ENCODE measurements around the gene TMEM91.

TMEM91 gene

GRCh38 chr19:41410336-41411054, 34.2 kb downstream of the TMEM91 start:
- TF ChIP-seq CTCF (IDR thresholded peaks at IDR 0.05; ENCODE audit: low read depth, low read length, poor library complexity, severe bottlenecking) (no peak), EZH2phosphoT487 (IDR thresholded peaks at IDR 0.05; ENCODE audit: borderline replicate concordance, low read length) (no peak)
- Histone ChIP-seq H3K4me1 (ENCODE audit: control insufficient read depth, low read length) (peaks cover 8% of the 10 kb centered on the region), H3F3A (ENCODE audit: control insufficient read depth, insufficient read depth) (no peaks in the 10 kb centered on the region), H3K27ac (ENCODE audit: low read depth, low read length) (no peak overlapping the region), H3K36me3 (ENCODE audit: control insufficient read depth, low read length) (no peaks in the 10 kb centered on the region; the same call in 1 of the 2 replicates), H3K4me2 (ENCODE audit: low read length) (no peak overlapping the region), H3K4me3 (ENCODE audit: low read length) (no peak overlapping the region), H3K9me2 (replicated peaks; ENCODE audit: control insufficient read depth, low read length) (no peaks in the 10 kb centered on the region), H3K79me2 (ENCODE audit: control insufficient read depth, low read length) (no peaks in the 10 kb centered on the region), H4K20me1 (ENCODE audit: control insufficient read depth, insufficient read depth, low read depth, low read length) (no peaks in the 10 kb centered on the region), H3K27me3 (ENCODE audit: control insufficient read depth, low read length) (no peaks in the 10 kb centered on the region), H3K9me3 (ENCODE audit: control insufficient read depth, insufficient read depth, low read length) (no peaks in the 10 kb centered on the region)

- Histone ChIP-seq H3K4me1 (ENCODE audit: control insufficient read depth, low read length) (peaks cover 8% of the 10 kb centered on the region), H3K4me3 (ENCODE audit: low read length) (no peak overlapping the region), H4K20me1 (ENCODE audit: control insufficient read depth, insufficient read depth, low read depth, low read length) (no peaks in the 10 kb centered on the region), H3K27ac (ENCODE audit: low read depth, low read length) (no peak overlapping the region), H3K79me2 (ENCODE audit: control insufficient read depth, low read length) (no peaks in the 10 kb centered on the region), H3K4me2 (ENCODE audit: low read length) (no peak overlapping the region), H3K9me2 (replicated peaks; ENCODE audit: control insufficient read depth, low read length) (no peaks in the 10 kb centered on the region), H3K27me3 (ENCODE audit: control insufficient read depth, low read length) (no peaks in the 10 kb centered on the region), H3F3A (ENCODE audit: control insufficient read depth, insufficient read depth) (no peaks in the 10 kb centered on the region), H3K36me3 (ENCODE audit: control insufficient read depth, low read length) (no peaks in the 10 kb centered on the region; the same call in 1 of the 2 replicates), H3K9me3 (ENCODE audit: control insufficient read depth, insufficient read depth, low read length) (no peaks in the 10 kb centered on the region)
- no peak for TF ChIP-seq CTCF (IDR thresholded peaks at IDR 0.05; ENCODE audit: low read depth, low read length, poor library complexity, severe bottlenecking)
- TF ChIP-seq EZH2phosphoT487 (IDR thresholded peaks at IDR 0.05; ENCODE audit: borderline replicate concordance, low read length): no peak
Measured at GRCh38 chr19:41411100-41411967, 35.0 kb downstream of the TMEM91 start.

GRCh38 chr19:41411968-41412265, 35.6 kb downstream of the TMEM91 start:
- Histone ChIP-seq H3F3A (ENCODE audit: control insufficient read depth, insufficient read depth) (no peaks in the 10 kb centered on the region), H3K4me3 (ENCODE audit: low read length) (no peak overlapping the region), H3K9me3 (ENCODE audit: control insufficient read depth, insufficient read depth, low read length) (no peaks in the 10 kb centered on the region), H3K27ac (ENCODE audit: low read depth, low read length) (no peak overlapping the region), H3K9me2 (replicated peaks; ENCODE audit: control insufficient read depth, low read length) (no peaks in the 10 kb centered on the region), H4K20me1 (ENCODE audit: control insufficient read depth, insufficient read depth, low read depth, low read length) (no peaks in the 10 kb centered on the region), H3K36me3 (ENCODE audit: control insufficient read depth, low read length) (no peaks in the 10 kb centered on the region; the same call in 1 of the 2 replicates), H3K27me3 (ENCODE audit: control insufficient read depth, low read length) (no peaks in the 10 kb centered on the region), H3K4me2 (ENCODE audit: low read length) (no peak overlapping the region), H3K4me1 (ENCODE audit: control insufficient read depth, low read length) (peaks cover 8% of the 10 kb centered on the region), H3K79me2 (ENCODE audit: control insufficient read depth, low read length) (no peaks in the 10 kb centered on the region)
- TF ChIP-seq CTCF (IDR thresholded peaks at IDR 0.05; ENCODE audit: low read depth, low read length, poor library complexity, severe bottlenecking) (no peak), EZH2phosphoT487 (IDR thresholded peaks at IDR 0.05; ENCODE audit: borderline replicate concordance, low read length) (no peak)
